Measurements from ENCODE around the gene MIGA2.

DNA sequence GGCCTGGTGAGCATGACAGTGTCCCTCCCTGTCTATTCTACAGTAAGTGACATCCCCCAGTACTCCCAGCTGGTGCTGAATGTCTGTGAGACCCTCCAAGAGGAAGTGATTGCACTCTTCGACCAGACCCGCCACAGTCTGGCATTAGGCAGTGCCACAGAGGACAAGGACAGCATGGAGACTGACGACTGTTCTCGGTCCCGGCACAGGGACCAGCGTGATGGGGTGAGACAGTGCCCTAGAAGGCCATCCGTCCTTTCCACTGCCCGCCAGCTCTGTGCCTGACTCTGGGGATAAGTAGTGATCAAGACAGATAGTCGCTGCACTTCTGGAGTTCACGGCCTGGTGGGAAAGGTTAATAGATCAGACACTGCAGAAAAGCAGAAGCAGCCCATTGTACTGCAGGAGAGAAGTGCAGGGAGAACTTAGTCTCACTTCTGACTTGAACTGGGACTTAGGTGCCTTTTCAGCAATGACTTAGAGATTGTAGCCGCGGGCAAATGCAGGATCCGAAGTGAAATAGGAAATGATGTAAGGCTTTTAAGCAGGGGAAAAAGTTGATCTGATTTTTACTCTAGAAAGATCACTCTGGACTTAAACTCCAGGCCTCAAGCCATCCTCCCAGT is 36.7 kb upstream of the MIGA2 start:
- TF ChIP-seq, protein P1, sequence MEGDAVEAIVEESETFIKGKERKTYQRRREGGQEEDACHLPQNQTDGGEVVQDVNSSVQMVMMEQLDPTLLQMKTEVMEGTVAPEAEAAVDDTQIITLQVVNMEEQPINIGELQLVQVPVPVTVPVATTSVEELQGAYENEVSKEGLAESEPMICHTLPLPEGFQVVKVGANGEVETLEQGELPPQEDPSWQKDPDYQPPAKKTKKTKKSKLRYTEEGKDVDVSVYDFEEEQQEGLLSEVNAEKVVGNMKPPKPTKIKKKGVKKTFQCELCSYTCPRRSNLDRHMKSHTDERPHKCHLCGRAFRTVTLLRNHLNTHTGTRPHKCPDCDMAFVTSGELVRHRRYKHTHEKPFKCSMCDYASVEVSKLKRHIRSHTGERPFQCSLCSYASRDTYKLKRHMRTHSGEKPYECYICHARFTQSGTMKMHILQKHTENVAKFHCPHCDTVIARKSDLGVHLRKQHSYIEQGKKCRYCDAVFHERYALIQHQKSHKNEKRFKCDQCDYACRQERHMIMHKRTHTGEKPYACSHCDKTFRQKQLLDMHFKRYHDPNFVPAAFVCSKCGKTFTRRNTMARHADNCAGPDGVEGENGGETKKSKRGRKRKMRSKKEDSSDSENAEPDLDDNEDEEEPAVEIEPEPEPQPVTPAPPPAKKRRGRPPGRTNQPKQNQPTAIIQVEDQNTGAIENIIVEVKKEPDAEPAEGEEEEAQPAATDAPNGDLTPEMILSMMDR (IDR thresholded peaks at IDR 0.05): no peak
- TF ChIP-seq EZH2phosphoT487 (IDR thresholded peaks at IDR 0.05): no peak
- no peak for TF ChIP-seq EZH2 (IDR thresholded peaks at IDR 0.05)
